Epithelial cell of prostate (primary cell): ENCODE data around the gene MCF2L.

ENCODE experiments used
- DNase-seq: peaks from one replicate; pipeline ENCODE4 v3.0.0-alpha.2; 2011; ENCODE audit warnings: low read depth, low spot score
- H3K27ac ChIP-seq: fragments of 450-650 bp; 2 replicates; pipeline ENCODE4 v1.5.1; 2017; ENCODE audit warnings: mild to moderate bottlenecking

MCF2L gene

GRCh38 chr13:112976526-112976925 lies 7.5 kb downstream of the MCF2L start:
- no peak overlapping the region for H3K27ac ChIP-seq
- no peak for DNase-seq

GRCh38 chr13:112977091-112977490 lies 8.1 kb downstream of the MCF2L start:
- no peak for DNase-seq
- H3K27ac ChIP-seq, result no peak overlapping the region

- H3K27ac ChIP-seq, result no peak overlapping the region
- DNase-seq, result no peak
Observed at GRCh38 chr13:112977525-112977924, 8.5 kb downstream of the MCF2L start.

GRCh38 chr13:112978561-112979405 lies 9.8 kb downstream of the MCF2L start:
- no peak for DNase-seq
- H3K27ac ChIP-seq, result no peak overlapping the region

- no peak for DNase-seq
Observed at GRCh38 chr13:112979406-112979902, 10.4 kb downstream of the MCF2L start.

GRCh38 chr13:112980434-112980833 lies 11.4 kb downstream of the MCF2L start:
- no peak overlapping the region for H3K27ac ChIP-seq
- no peak for DNase-seq

More at GRCh38 chr13:112979406-112979902, 10.4 kb downstream of the MCF2L start:
- H3K27ac ChIP-seq, result no peak overlapping the region

- no peak for DNase-seq
- H3K27ac ChIP-seq, result no peak overlapping the region
Observed at GRCh38 chr13:112981451-112981850, 12.4 kb downstream of the MCF2L start.

GRCh38 chr13:112982281-112983041 lies 13.4 kb downstream of the MCF2L start:
- H3K27ac ChIP-seq, result no peak overlapping the region
- DNase-seq, result no peak

- no peak overlapping the region for H3K27ac ChIP-seq
- DNase-seq, result no peak
Observed at GRCh38 chr13:112983042-112983305, 14.0 kb downstream of the MCF2L start.

GRCh38 chr13:112983428-112984196 lies 14.6 kb downstream of the MCF2L start:
- H3K27ac ChIP-seq, result no peak overlapping the region
- no peak for DNase-seq

GRCh38 chr13:112984501-112984900 lies 15.5 kb downstream of the MCF2L start:
- DNase-seq, result no peak
- no peak overlapping the region for H3K27ac ChIP-seq

- DNase-seq, result no peak
- H3K27ac ChIP-seq, result no peak overlapping the region
Observed at GRCh38 chr13:112984954-112985802, 16.2 kb downstream of the MCF2L start.

- DNase-seq, result no peak
- no peak overlapping the region for H3K27ac ChIP-seq
Observed at GRCh38 chr13:112985803-112986408, 16.9 kb downstream of the MCF2L start.

- no peak overlapping the region for H3K27ac ChIP-seq
- no peak for DNase-seq
Observed at GRCh38 chr13:112986470-112986869, 17.5 kb downstream of the MCF2L start.

- H3K27ac ChIP-seq, result no peak overlapping the region
- no peak for DNase-seq
Observed at GRCh38 chr13:112986946-112987681, 18.1 kb downstream of the MCF2L start.

- H3K27ac ChIP-seq, result no peak overlapping the region
- DNase-seq, result no peak
Observed at GRCh38 chr13:112987682-112988024, 18.6 kb downstream of the MCF2L start.

- DNase-seq, result no peak
- H3K27ac ChIP-seq, result no peak overlapping the region
Observed at GRCh38 chr13:112990783-112991182, 21.8 kb downstream of the MCF2L start.

- no peak overlapping the region for H3K27ac ChIP-seq
- DNase-seq, result no peak
Observed at GRCh38 chr13:112991609-112992008, 22.6 kb downstream of the MCF2L start.
